Immature natural killer cell (primary cell): ENCODE results near the gene SMIM7. TPM values are rescaled to one million over a fixed set of nuclear protein-coding genes. Genes with fewer than 3 reads are reported as not detected.
"Not testable (repeated sequence)": the region's sequence is repeated elsewhere in the genome, so short reads cannot be mapped to it uniquely, and the experiment has no call there.

ENCODE experiments used
- DNase-seq, 3 donors: peaks; one replicate each; pipeline ENCODE4 v3.0.0; 2022; ENCODE audit warnings: mixed read lengths in 1 of 3
- H3K27ac Mint-ChIP-seq, 6 donors: one replicate each; pipeline ENCODE4 v1.8.0; 2020; ENCODE audit warnings: mixed read lengths in 6 of 6, mild to moderate bottlenecking in 5 of 6, inconsistent platforms in 4 of 6, moderate library complexity in 3 of 6
- H3K27me3 Mint-ChIP-seq, 3 donors: one replicate each; pipeline ENCODE4 v1.8.0; 2020 to 2021; ENCODE audit warnings: low read depth in 3 of 3, mild to moderate bottlenecking in 3 of 3, mixed read lengths in 3 of 3, moderate library complexity in 3 of 3, inconsistent platforms in 1 of 3
- H3K36me3 Mint-ChIP-seq, 3 donors: one replicate each; pipeline ENCODE4 v1.8.0; 2020; ENCODE audit warnings: mixed read lengths in 3 of 3, inconsistent platforms in 2 of 3, mild to moderate bottlenecking in 2 of 3
- H3K4me1 Mint-ChIP-seq, 2 donors: one replicate each; pipeline ENCODE4 v1.8.0; 2020; ENCODE audit warnings: inconsistent platforms in 2 of 2, mild to moderate bottlenecking in 2 of 2, mixed read lengths in 2 of 2, moderate library complexity in 1 of 2
- H3K4me3 Mint-ChIP-seq, 5 donors: one replicate each; pipeline ENCODE4 v1.8.0; 2020; ENCODE audit warnings: mild to moderate bottlenecking in 5 of 5, mixed read lengths in 5 of 5, inconsistent platforms in 3 of 5, moderate library complexity in 3 of 5
- H3K9me3 Mint-ChIP-seq, 6 donors: one replicate each; pipeline ENCODE4 v1.8.0; 2020; ENCODE audit warnings: mild to moderate bottlenecking in 6 of 6, mixed read lengths in 6 of 6, inconsistent platforms in 4 of 6, moderate library complexity in 3 of 6
- polyA plus RNA-seq, 3 donors: library from polyadenylated mRNA; unstranded; fragments of 300-500 nt; fragmentation: Illumina TruSeq; gene quantifications; one replicate each; pipeline ENCODE4 v1.2.3, GENCODE V29; 2021

Gene SMIM7
- polyA plus RNA-seq, 3 donors from 2014 or later = 66.3 to 82.2 (median 67.7) TPM

- H3K27ac Mint-ChIP-seq = no peak overlapping the region
- H3K4me1 Mint-ChIP-seq = no peaks in the 10 kb centered on the region
- no peak overlapping the region for H3K4me3 Mint-ChIP-seq
- H3K27me3 Mint-ChIP-seq = peaks cover 0 to 2% (median 0%) of the 10 kb centered on the region in 3 donors
- H3K36me3 Mint-ChIP-seq = no peaks in the 10 kb centered on the region
- no peak for DNase-seq
- H3K9me3 Mint-ChIP-seq = no peaks in the 10 kb centered on the region
Observed at GRCh38 chr19:16671652-16672274, 11.8 kb upstream of the SMIM7 start.

- Mint-ChIP-seq H3K4me3 (no peak overlapping the region), H3K9me3 (no peaks in the 10 kb centered on the region), H3K27ac (no peak overlapping the region), H3K27me3 (peaks cover 0 to 2% (median 0%) of the 10 kb centered on the region in 3 donors), H3K4me1 (no peaks in the 10 kb centered on the region), H3K36me3 (no peaks in the 10 kb centered on the region)
- DNase-seq = no peak
Observed at GRCh38 chr19:16670291-16670690, 10.3 kb upstream of the SMIM7 start.

GRCh38 chr19:16668702-16669101, 8.8 kb upstream of the SMIM7 start:
- not testable (repeated sequence) for H3K36me3 Mint-ChIP-seq, H3K27ac Mint-ChIP-seq, H3K27me3 Mint-ChIP-seq, H3K4me3 Mint-ChIP-seq, H3K9me3 Mint-ChIP-seq, DNase-seq, H3K4me1 Mint-ChIP-seq

GRCh38 chr19:16668176-16668575, 8.2 kb upstream of the SMIM7 start:
- Mint-ChIP-seq H3K9me3 (no peaks in the 10 kb centered on the region), H3K4me1 (peaks cover 4 to 7% of the 10 kb centered on the region in 2 donors), H3K4me3 (no peak overlapping the region), H3K27ac (no peak overlapping the region), H3K27me3 (peaks cover 0 to 5% (median 0%) of the 10 kb centered on the region in 3 donors), H3K36me3 (no peaks in the 10 kb centered on the region)
- DNase-seq = no peak

- Mint-ChIP-seq H3K27ac (peak overlapping the region in 5 of 6 donors; percentile 7 to 68 (median 45)), H3K4me1 (peaks cover 41 to 46% of the 10 kb centered on the region in 2 donors), H3K9me3 (no peaks in the 10 kb centered on the region), H3K4me3 (peak overlapping the region; percentile 79 to 86 (median 82)), H3K36me3 (peaks cover 4 to 10% (median 4%) of the 10 kb centered on the region in 3 donors), H3K27me3 (peaks cover 4 to 12% (median 11%) of the 10 kb centered on the region in 3 donors)
- DNase-seq = peak in 1 of 3 donors; percentile 10
Observed at GRCh38 chr19:16661480-16662034, 1.6 kb upstream of the SMIM7 start.

- Mint-ChIP-seq H3K27me3 (peaks cover 4 to 12% (median 11%) of the 10 kb centered on the region in 3 donors), H3K4me1 (peaks cover 46 to 52% of the 10 kb centered on the region in 2 donors), H3K4me3 (peak within 1 kb of the TSS; percentile 97 to 100 (median 99)), H3K36me3 (peaks cover 4 to 14% (median 4%) of the 10 kb centered on the region in 3 donors), H3K9me3 (no peaks in the 10 kb centered on the region), H3K27ac (peak within 1 kb of the TSS; percentile 95 to 100 (median 98))
- peak; percentile 45 to 52 (median 51) for DNase-seq
Observed at GRCh38 chr19:16660763-16661479, 977 bp upstream of the SMIM7 start, which contains the start of gene TMEM38A. TMEM38A (plus strand) TSS chr19:16661139; CDS start chr19:16661218, 79 bp downstream.

GRCh38 chr19:16659464-16659831, 496 bp downstream of the SMIM7 start:
- peaks cover 55 to 66% of the 10 kb centered on the region in 2 donors for H3K4me1 Mint-ChIP-seq

GRCh38 chr19:16657384-16657783, 2.6 kb downstream of the SMIM7 start:
- no peak for DNase-seq
- Mint-ChIP-seq H3K4me1 (peaks cover 54 to 72% of the 10 kb centered on the region in 2 donors), H3K27ac (peak overlapping the region in 1 of 6 donors; percentile 45), H3K36me3 (peaks cover 9 to 28% (median 17%) of the 10 kb centered on the region in 3 donors), H3K4me3 (peak overlapping the region in 2 of 5 donors; percentile 15 to 47), H3K27me3 (peaks cover 2 to 12% (median 4%) of the 10 kb centered on the region in 3 donors), H3K9me3 (no peaks in the 10 kb centered on the region)

More at GRCh38 chr19:16659464-16659831, 496 bp downstream of the SMIM7 start:
- Mint-ChIP-seq H3K9me3 (no peaks in the 10 kb centered on the region), H3K4me3 (peak overlapping the region; percentile 97 to 100 (median 99)), H3K36me3 (peaks cover 4 to 18% (median 8%) of the 10 kb centered on the region in 3 donors), H3K27ac (peak overlapping the region; percentile 95 to 100 (median 98)), H3K27me3 (peaks cover 4 to 13% (median 12%) of the 10 kb centered on the region in 3 donors)
- no peak for DNase-seq

- Mint-ChIP-seq H3K27me3 (peaks cover 2 to 8% (median 4%) of the 10 kb centered on the region in 3 donors), H3K4me3 (no peak overlapping the region), H3K4me1 (peaks cover 48 to 65% of the 10 kb centered on the region in 2 donors), H3K27ac (peak overlapping the region in 1 of 6 donors; percentile 13), H3K9me3 (no peaks in the 10 kb centered on the region), H3K36me3 (peaks cover 17 to 43% (median 27%) of the 10 kb centered on the region in 3 donors)
- DNase-seq = no peak
Observed at GRCh38 chr19:16655727-16656126, 4.2 kb downstream of the SMIM7 start.

- H3K27me3 Mint-ChIP-seq = peaks cover 0 to 4% (median under 1%) of the 10 kb centered on the region in 3 donors
- peak in 1 of 3 donors; percentile 32 for DNase-seq
- peaks cover 24 to 50% (median 27%) of the 10 kb centered on the region in 3 donors for H3K36me3 Mint-ChIP-seq
- H3K9me3 Mint-ChIP-seq = no peaks in the 10 kb centered on the region
- H3K4me1 Mint-ChIP-seq = peaks cover 45 to 70% of the 10 kb centered on the region in 2 donors
- peak overlapping the region in 5 of 6 donors; percentile 29 to 59 (median 44) for H3K27ac Mint-ChIP-seq
- H3K4me3 Mint-ChIP-seq = peak overlapping the region in 1 of 5 donors; percentile 11
Observed at GRCh38 chr19:16654627-16655026, 5.3 kb downstream of the SMIM7 start.

GRCh38 chr19:16654140-16654539, 5.8 kb downstream of the SMIM7 start:
- H3K27ac Mint-ChIP-seq = no peak overlapping the region
- no peak for DNase-seq
- H3K27me3 Mint-ChIP-seq = peaks cover 0 to 4% (median 0%) of the 10 kb centered on the region in 3 donors
- no peak overlapping the region for H3K4me3 Mint-ChIP-seq
- peaks cover 41 to 68% of the 10 kb centered on the region in 2 donors for H3K4me1 Mint-ChIP-seq
- H3K9me3 Mint-ChIP-seq = no peaks in the 10 kb centered on the region
- H3K36me3 Mint-ChIP-seq = peaks cover 26 to 51% (median 27%) of the 10 kb centered on the region in 3 donors

GRCh38 chr19:16652854-16653253, 7.1 kb downstream of the SMIM7 start:
- no peak for DNase-seq
- H3K36me3 Mint-ChIP-seq = peaks cover 23 to 49% (median 26%) of the 10 kb centered on the region in 3 donors
- peaks cover 30 to 56% of the 10 kb centered on the region in 2 donors for H3K4me1 Mint-ChIP-seq
- H3K4me3 Mint-ChIP-seq = no peak overlapping the region
- H3K27me3 Mint-ChIP-seq = peaks cover 0 to 4% (median 0%) of the 10 kb centered on the region in 3 donors
- no peaks in the 10 kb centered on the region for H3K9me3 Mint-ChIP-seq
- H3K27ac Mint-ChIP-seq = peak overlapping the region in 1 of 6 donors; percentile 28

GRCh38 chr19:16651421-16652188, 8.3 kb downstream of the SMIM7 start:
- not testable (repeated sequence) for H3K27me3 Mint-ChIP-seq, H3K9me3 Mint-ChIP-seq, DNase-seq, H3K4me3 Mint-ChIP-seq
- Mint-ChIP-seq H3K27ac (peak overlapping the region in 2 of 6 donors; percentile 67 to 74), H3K36me3 (peaks cover 26 to 45% (median 27%) of the 10 kb centered on the region in 3 donors), H3K4me1 (peaks cover 22 to 46% of the 10 kb centered on the region in 2 donors)
